HPDE6-E6E7 (cell line): ENCODE data around the gene GBP7.
A peak's percentile ranks its signal among the peaks of the same experiment; 100 is the strongest.
"Not testable (repeated sequence)": the region's sequence is repeated elsewhere in the genome, so short reads cannot be mapped to it uniquely, and the experiment has no call there.

Experiments
- DNase-seq: peaks from one replicate; pipeline ENCODE4 v3.0.0; 2011; ENCODE audit warnings: missing footprints; ENCODE audit errors: extremely low spot score

Gene GBP7

GRCh38 chr1:89175601-89176256 lies at the start of gene GBP7:
GBP7 (minus strand) TSS chr1:89176003; CDS start chr1:89171935, 4,068 bp downstream.
- DNase-seq, result no peak

GRCh38 chr1:89221341-89221740 lies 45.5 kb upstream of the GBP7 start:
- DNase-seq, result no peak

- not testable (repeated sequence) for DNase-seq
Observed at GRCh38 chr1:89219851-89220250, 44.0 kb upstream of the GBP7 start.

DNA sequence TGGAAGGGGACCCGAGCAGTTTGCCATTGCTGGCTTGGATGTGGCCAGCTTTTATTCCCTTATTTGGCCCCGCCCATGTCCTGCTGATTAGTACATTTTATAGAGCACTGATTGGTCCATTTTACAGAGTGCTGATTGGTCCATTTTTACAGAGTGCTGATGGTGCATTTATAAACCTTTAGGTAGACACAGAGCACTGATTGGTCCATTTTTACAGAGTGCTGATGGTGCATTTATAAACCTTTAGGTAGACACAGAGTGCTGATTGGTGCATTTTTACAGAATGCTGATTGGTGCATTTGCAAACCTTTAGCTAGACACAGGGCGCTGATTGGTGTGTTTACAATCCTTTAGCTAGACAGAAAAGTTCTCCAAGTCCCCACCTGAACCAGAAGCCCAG lies 43.1 kb upstream of the GBP7 start:
- DNase-seq, result not testable (repeated sequence)

DNA sequence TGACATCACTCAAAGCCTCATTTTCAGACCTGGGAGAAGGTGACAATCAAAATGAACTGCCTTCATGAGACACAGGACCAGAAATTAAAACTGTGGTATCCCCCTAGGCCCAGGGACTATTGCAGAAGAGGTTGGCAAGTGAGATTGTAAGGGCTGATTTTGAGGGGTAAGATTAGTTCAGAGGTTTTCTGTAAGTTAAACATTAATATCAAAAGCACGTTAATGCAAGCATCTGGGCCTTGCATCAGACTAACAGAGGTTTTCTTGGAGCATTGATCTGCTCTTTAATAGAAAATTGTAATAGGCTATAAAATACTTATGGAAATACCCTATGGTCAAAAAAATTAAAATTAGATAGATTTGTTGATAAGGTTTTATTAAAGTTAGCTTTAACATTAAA lies 37.5 kb upstream of the GBP7 start:
- no peak for DNase-seq

- no peak for DNase-seq
Observed at GRCh38 chr1:89211035-89211634, 35.3 kb upstream of the GBP7 start.

GRCh38 chr1:89206373-89206772 lies 30.6 kb upstream of the GBP7 start:
- no peak for DNase-seq

DNA sequence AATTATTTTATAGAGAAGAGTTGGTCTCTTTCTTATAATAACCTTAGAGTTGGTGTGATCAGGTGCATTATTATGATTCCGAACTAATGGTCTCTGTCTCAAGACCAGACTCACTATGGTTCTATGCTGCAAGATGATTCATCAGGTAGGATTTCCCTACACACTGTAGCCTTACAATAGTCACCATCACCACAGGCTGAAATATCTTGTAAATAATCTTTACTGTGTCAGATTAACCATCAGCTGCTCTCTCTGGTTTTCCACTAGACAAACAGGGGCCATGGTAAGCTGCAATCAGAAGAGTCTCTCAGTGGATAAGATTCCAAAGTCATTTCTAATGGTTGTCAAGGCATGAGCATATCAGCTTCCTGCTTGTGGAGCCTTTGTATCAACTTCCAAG lies 27.4 kb upstream of the GBP7 start:
- peak; percentile 8 for DNase-seq

- no peak for DNase-seq
Observed at GRCh38 chr1:89201106-89201794, 25.4 kb upstream of the GBP7 start.

DNA sequence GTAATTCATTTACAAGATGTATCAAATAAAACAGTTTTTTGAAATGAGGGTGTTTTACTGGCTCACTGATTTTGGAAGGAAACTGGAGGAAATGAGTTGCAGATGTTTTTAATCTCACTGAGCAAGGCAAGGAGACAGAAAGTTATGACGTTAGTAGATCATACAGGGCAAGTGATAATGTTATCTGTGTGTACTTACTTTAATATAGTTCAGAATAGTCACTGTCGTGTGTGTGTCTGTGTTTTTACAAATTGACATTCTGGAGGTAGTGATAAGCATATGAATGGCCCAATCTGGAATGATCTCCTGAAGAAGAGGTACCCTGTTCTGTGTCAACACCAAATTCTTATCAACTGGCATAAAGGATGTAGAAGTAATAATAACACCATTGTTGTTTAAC lies 24.9 kb upstream of the GBP7 start:
- no peak for DNase-seq

DNA sequence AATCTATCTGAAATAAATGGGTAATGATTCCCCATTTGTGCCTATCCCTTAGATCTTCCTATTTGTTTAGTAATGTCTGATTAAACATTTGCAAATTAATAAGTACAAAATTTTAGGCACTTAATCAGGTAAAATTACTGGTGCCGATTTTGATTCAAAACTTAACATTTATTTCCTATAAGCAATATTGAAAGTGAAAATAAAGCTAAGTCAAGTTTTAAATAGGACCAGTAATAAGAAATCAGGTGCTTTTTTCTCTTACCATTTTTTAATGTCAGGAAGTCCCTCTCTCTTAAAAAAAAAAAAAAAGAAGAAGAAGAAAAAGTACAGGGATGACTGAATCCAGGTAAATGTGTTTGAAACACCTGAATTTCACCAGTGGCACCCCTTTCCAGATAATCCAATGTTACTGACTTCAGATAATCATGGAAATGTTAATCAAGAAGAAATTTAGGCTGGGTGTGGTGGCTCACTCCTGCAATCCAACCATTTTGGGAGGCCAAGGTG lies 23.8 kb upstream of the GBP7 start:
- DNase-seq, result no peak

DNA sequence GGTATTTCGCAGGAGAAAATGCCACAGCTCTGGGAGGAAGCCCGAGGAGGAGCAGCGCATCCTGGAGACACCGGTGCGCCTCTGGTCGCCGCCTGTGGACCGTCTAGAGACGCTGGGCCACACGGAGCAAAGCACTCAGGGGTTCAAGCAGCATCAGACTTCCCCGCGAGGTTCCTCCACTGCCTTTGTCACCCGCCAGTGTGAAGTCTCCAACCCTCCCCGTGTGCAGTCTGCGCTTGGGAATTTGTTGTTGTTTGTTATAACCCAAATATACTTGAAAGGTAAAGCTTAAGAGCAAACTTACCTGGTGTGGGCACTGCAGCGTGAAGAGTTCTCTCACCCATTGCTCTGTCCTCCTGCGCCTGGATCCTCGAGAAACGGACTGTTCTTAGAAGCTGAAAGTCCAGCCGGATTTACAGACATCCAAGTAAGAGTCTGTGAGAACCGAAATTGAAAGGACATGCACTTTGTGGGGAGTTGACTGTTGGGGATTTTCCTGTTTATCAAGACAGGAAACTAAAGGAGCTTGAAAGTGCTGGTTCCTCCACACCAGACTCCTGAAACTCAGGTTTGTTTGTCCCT lies 22.8 kb upstream of the GBP7 start, which contains the start of gene GBP4:
Gene GBP4, minus strand, starts transcription at position 452 of the 582 bp plus-strand sequence. Its CDS starts 108 bp downstream, at position 344.
- peak; percentile 31 for DNase-seq

DNA sequence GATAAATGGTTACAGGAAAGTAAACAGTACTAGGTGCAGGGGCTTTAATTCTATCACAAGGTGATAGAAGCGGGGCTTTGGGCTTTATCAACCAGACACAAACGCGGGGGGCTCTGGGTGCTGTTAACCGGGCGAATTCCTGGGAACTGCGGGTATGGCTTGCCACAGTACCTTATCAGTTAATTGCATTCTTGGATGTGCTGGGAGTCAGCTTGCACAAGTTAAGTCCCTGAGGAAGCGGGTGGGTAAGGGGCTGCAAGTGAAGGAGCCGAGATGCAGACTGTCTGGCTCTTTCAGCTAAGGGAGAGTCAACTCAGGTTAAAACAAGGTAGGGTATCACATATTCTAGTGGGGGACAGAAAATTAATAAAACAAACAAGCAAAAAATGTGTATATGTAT lies 22.3 kb upstream of the GBP7 start:
- DNase-seq, result no peak

GRCh38 chr1:89195476-89195875 lies 19.7 kb upstream of the GBP7 start:
- DNase-seq, result no peak

- no peak for DNase-seq
Observed at GRCh38 chr1:89191314-89191713, 15.5 kb upstream of the GBP7 start.

DNA sequence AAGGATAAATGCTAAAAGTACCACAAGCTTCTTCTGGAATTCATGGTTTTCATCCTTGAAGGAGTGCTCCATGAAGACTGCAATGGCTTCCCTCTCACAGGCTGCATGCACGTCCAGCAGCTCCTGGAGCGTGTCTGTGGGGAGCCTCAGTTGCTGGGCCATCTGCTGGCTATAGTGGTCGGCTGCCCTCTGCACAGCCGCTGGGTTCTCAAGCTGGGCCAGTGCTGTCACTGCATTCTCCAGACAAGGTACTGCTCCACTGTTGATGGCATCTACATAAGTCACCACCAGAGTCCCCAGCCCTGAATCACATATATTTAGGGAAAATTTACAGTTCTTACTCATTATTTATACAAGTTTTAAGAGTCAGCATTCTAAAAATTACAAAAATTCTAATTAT lies 14.2 kb upstream of the GBP7 start:
- DNase-seq, result no peak

GRCh38 chr1:89179343-89179742 lies 3.5 kb upstream of the GBP7 start:
- no peak for DNase-seq

DNA sequence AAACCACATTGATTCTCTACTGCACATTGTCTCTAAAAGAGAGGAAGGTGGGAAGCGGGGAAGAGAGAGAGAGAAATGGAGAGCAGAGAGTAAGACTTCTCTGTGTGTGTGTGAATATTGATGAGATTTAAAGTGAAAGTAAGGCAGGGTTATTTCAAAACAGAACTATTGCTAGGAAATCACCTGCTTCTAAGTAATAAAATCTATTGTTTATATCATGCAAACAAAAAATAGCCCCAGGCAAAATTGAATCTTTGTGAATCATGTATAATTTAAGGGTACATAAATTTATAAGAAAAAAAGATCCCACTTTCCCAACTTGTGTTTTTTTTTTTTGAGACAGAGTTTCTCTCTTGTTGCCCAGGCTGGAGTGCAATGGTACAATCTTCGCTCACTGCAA lies 1.2 kb upstream of the GBP7 start:
- DNase-seq, result no peak

- no peak for DNase-seq
Observed at GRCh38 chr1:89174491-89174890, 1.3 kb downstream of the GBP7 start.

GRCh38 chr1:89172468-89173143 lies 3.2 kb downstream of the GBP7 start:
- DNase-seq, result no peak

DNA sequence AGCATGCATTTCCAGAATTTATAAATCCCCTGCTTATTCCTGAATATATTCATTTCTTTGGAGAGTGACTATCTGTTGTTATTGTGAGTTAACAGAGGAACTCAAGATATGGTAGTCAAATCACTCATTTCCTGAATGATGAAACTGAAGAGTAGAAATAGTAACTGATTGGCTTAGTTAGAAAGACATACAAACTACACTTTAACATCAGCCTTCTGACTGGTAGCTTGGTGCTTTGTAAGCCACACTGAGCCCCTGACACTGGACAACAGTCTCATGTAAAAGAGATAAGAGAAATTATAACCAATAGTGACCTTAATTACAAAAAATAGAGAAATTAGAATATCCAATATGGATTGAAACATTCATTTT lies 4.8 kb downstream of the GBP7 start:
- DNase-seq, result no peak
